Endothelial cell (in vitro differentiated cells): Measurements from ENCODE around the gene ONECUT3. TPM values are rescaled to one million over a fixed set of nuclear protein-coding genes. Genes with fewer than 3 reads are reported as not detected.

Experiments used
- DNase-seq: peaks from one replicate; pipeline ENCODE4 v3.0.0; 2021; ENCODE audit warnings: low spot score
- H3K27ac Mint-ChIP-seq: one replicate; pipeline ENCODE4 v1.8.0; 2021; ENCODE audit warnings: mixed read lengths, inconsistent platforms; ENCODE audit not compliant: unreplicated experiment
- H3K27me3 Mint-ChIP-seq: one replicate; pipeline ENCODE4 v1.8.0; 2021; ENCODE audit warnings: mild to moderate bottlenecking, moderate library complexity, mixed read lengths, inconsistent platforms; ENCODE audit not compliant: unreplicated experiment
- H3K36me3 Mint-ChIP-seq: one replicate; pipeline ENCODE4 v1.8.0; 2021; ENCODE audit warnings: mild to moderate bottlenecking, low read depth, mixed read lengths, inconsistent platforms; ENCODE audit not compliant: unreplicated experiment
- H3K4me1 Mint-ChIP-seq: one replicate; pipeline ENCODE4 v1.8.0; 2021; ENCODE audit warnings: mild to moderate bottlenecking, mixed read lengths, inconsistent platforms; ENCODE audit not compliant: unreplicated experiment
- H3K4me3 Mint-ChIP-seq: one replicate; pipeline ENCODE4 v1.8.0; 2021; ENCODE audit warnings: mild to moderate bottlenecking, mixed read lengths, inconsistent platforms; ENCODE audit not compliant: unreplicated experiment
- H3K9me3 Mint-ChIP-seq: one replicate; pipeline ENCODE4 v1.8.0; 2021; ENCODE audit warnings: mixed read lengths, inconsistent platforms; ENCODE audit not compliant: unreplicated experiment
- total RNA-seq: library from RNA; stranded (reverse); fragmentation: NEBNext Ultra II Directional; extraction: Animal tissue kit (Norgen Biotek cat#: 25700); gene quantifications from one replicate; pipeline ENCODE4 v1.2.1, GENCODE V29; 2021; ENCODE audit not compliant: unreplicated experiment
- TF ChIP-seq, protein P1 (sequence below): fragments of 200-600 bp; sonication (generic); IDR thresholded peaks from one replicate; pipeline ENCODE4 v1.5.0; 2021; ENCODE audit warnings: antibody characterized with exemption; ENCODE audit not compliant: unreplicated experiment

Gene ONECUT3
- total RNA-seq, 1 donor from 2014 or later, result not detected

- TF ChIP-seq, protein P1, sequence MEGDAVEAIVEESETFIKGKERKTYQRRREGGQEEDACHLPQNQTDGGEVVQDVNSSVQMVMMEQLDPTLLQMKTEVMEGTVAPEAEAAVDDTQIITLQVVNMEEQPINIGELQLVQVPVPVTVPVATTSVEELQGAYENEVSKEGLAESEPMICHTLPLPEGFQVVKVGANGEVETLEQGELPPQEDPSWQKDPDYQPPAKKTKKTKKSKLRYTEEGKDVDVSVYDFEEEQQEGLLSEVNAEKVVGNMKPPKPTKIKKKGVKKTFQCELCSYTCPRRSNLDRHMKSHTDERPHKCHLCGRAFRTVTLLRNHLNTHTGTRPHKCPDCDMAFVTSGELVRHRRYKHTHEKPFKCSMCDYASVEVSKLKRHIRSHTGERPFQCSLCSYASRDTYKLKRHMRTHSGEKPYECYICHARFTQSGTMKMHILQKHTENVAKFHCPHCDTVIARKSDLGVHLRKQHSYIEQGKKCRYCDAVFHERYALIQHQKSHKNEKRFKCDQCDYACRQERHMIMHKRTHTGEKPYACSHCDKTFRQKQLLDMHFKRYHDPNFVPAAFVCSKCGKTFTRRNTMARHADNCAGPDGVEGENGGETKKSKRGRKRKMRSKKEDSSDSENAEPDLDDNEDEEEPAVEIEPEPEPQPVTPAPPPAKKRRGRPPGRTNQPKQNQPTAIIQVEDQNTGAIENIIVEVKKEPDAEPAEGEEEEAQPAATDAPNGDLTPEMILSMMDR, result no peak
- Mint-ChIP-seq H3K27ac (no peak overlapping the region), H3K36me3 (peaks cover 4% of the 10 kb centered on the region), H3K4me3 (no peak overlapping the region), H3K27me3 (peaks cover 19% of the 10 kb centered on the region), H3K4me1 (peaks cover 2% of the 10 kb centered on the region), H3K9me3 (no peaks in the 10 kb centered on the region)
- no peak for DNase-seq
Measured at GRCh38 chr19:1780272-1780958, 27.1 kb downstream of the ONECUT3 start.

DNA sequence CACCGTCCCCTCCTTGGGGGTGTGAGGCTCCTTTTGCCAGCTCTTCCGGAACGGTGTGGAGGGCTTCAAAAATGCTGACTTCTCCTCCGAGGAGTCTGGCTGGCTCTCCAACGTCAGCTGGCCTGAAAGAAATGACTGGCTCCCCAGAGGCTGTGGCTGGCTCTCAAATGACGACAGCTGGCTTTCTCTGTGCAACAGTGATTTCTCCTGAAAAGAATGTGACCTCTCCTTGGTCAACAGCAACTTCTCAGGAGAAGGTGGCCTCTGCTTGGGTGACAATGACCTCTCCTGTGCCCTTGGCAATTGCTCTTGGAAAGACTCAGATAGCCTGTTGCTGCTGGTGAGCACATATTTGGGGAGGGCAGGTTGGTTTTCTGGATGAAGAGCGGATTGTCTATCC, 29.2 kb downstream of the ONECUT3 start:
- Mint-ChIP-seq H3K27ac (no peak overlapping the region), H3K36me3 (no peaks in the 10 kb centered on the region), H3K9me3 (no peaks in the 10 kb centered on the region), H3K4me3 (no peak overlapping the region), H3K4me1 (no peaks in the 10 kb centered on the region), H3K27me3 (peaks cover 13% of the 10 kb centered on the region)
- DNase-seq, result no peak
- TF ChIP-seq, protein P1, result no peak

DNA sequence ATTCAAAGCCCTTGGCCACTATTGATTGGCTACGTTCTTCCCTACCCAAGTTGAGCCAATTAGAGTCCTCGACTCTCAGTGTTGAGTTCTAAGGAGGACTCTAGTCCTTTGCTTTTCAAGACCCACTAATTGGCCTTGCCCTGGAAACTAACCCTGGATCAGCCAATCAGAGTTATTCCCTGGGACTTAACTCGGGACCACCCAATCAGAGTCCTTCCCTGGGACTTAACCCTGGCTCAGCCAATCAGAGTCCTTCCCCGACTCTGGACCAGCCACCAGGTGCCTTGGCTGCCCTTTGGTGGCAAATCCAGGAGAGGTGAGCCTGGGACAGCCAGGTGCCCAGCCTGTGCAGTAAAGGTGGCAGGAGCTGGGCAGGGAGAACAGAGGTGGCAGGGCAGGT, 30.0 kb downstream of the ONECUT3 start:
- no peak overlapping the region for H3K27ac Mint-ChIP-seq
- H3K9me3 Mint-ChIP-seq, result no peaks in the 10 kb centered on the region
- H3K4me1 Mint-ChIP-seq, result no peaks in the 10 kb centered on the region
- H3K27me3 Mint-ChIP-seq, result peaks cover 13% of the 10 kb centered on the region
- DNase-seq, result no peak
- no peak overlapping the region for H3K4me3 Mint-ChIP-seq
- H3K36me3 Mint-ChIP-seq, result no peaks in the 10 kb centered on the region
- TF ChIP-seq, protein P1, result no peak

DNA sequence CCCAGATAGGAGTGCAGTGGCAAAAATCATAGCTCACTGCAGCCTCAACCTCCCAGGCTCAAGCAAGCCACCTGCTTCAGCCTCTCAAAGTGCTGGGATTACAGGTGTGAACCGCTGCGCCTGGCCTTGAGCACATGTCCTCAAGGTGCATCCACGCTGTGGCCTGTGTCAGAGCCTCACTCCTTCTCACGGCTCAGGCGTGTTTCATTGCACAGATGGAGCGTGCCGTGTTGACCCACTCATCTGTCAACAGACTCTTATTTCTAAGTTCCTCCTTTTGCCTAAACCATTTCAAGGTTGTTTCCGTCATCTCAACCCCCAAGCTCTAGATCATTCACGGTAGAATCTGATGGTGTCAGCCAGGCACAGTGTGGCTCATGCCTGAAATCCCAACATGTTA, 30.6 kb downstream of the ONECUT3 start:
- DNase-seq, result no peak
- TF ChIP-seq, protein P1, result no peak
- Mint-ChIP-seq H3K4me3 (no peak overlapping the region), H3K27ac (peak overlapping the region; percentile 49), H3K9me3 (no peaks in the 10 kb centered on the region), H3K4me1 (no peaks in the 10 kb centered on the region), H3K36me3 (no peaks in the 10 kb centered on the region), H3K27me3 (peaks cover 13% of the 10 kb centered on the region)

DNA sequence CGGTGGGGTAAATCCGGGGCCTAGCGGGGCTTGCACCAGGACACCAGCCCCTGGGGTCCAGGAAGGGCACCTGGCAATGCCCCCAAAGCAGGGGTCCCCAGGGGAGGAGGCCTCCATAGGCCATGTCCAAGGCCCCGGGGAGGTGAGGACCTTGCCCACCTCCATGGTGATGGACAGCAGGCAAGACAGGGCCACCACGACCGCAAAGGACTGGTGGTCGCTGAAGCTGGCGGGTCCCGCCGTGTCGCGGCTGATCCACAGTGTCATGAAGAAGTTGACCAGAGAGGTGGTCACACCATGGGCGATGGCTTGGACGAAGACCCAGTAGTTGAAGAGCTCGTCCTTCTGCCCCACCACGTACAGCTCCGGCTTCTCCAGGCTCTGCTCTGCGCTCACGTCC, 32.0 kb downstream of the ONECUT3 start:
- peaks cover 11% of the 10 kb centered on the region for H3K27me3 Mint-ChIP-seq
- no peaks in the 10 kb centered on the region for H3K9me3 Mint-ChIP-seq
- DNase-seq, result no peak
- no peak overlapping the region for H3K4me3 Mint-ChIP-seq
- no peaks in the 10 kb centered on the region for H3K4me1 Mint-ChIP-seq
- TF ChIP-seq, protein P1, result no peak
- H3K27ac Mint-ChIP-seq, result no peak overlapping the region
- H3K36me3 Mint-ChIP-seq, result no peaks in the 10 kb centered on the region
